Stimulated activated CD8-positive, alpha-beta memory T cell treated with anti-CD3 and anti-CD28 coated beads, Interleukin-7, amount 100 ng/mL, for 1 hour (primary cell): ENCODE data around the gene MAZ.
"Not testable (repeated sequence)": the region's sequence is repeated elsewhere in the genome, so short reads cannot be mapped to it uniquely, and the experiment has no call there.

Experiments
- DNase-seq, 2 donors: peaks; one replicate each; pipeline ENCODE4 v3.0.0-alpha.2; 2020; ENCODE audit warnings: low read depth in 2 of 2

MAZ gene

DNA sequence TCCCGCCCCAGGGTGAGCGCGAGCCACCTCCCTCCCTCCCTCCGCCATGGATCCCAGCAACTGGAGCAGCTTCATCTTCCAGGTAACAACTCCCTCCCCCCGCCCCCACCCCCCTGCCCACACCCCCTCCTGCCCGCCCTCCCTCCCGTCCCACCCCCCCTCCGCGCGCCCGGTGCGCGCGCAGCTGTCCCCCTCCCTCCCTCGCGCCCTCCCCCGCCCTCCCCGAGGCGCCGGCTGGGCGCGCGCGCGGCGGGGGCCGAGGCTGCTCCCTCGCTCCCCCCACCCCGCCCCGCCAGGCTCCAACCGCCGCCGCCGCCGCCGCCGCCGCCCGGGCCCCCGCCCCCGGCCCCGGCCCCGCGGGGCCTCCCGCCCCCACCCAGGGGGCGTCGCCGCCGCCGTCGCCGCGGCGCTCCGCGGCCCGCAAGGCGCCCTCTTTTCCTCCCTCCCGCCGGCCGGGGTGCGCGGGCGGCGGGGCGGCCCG is at the start of gene MAZ:
Gene MAZ (plus strand): TSS at position 431 of the 481 bp plus-strand sequence. CDS start 173 bp downstream, outside the sequence.
- DNase-seq: peak in 1 of 2 donors; percentile 51

DNA sequence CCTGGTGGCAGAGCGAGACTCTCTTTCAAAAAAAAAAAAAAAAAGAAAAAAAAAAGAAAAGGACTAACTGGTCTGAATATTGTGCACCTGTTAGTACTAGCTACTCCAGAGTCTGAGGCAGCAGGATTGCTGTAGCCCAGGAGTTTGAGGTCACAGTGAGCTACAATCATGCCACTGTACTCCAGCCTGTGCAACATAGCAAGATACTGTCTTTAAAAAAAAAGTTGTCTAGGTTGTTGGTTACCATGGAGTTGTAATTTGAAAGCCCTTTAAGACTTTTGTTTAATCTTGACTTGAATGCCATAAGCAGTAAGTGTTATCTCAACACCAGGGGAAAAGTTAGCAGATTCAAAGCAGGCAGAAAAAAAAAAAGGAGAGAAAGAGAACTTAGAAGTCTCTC is 49.7 kb upstream of the MAZ start:
- DNase-seq: no peak

DNA sequence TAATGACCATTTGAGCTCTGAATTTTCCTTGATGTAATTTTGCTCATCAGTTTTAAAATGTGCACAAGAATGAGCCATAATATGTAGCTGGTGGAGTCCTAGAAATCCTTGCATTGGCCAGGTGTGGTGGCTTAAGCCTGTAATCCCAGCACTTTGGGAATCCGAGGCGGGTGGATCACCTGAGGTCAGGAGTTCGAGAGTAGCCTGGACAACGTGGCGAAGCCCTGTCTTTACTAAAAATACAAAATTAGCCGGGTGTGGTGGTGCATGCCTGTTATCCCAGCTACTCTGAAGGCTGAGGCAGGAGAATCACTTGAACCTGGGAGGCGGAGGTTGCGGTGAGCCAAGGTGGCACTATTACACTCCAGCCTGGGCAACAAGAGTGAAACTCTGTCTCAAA is 49.2 kb upstream of the MAZ start:
- not testable (repeated sequence) for DNase-seq

DNA sequence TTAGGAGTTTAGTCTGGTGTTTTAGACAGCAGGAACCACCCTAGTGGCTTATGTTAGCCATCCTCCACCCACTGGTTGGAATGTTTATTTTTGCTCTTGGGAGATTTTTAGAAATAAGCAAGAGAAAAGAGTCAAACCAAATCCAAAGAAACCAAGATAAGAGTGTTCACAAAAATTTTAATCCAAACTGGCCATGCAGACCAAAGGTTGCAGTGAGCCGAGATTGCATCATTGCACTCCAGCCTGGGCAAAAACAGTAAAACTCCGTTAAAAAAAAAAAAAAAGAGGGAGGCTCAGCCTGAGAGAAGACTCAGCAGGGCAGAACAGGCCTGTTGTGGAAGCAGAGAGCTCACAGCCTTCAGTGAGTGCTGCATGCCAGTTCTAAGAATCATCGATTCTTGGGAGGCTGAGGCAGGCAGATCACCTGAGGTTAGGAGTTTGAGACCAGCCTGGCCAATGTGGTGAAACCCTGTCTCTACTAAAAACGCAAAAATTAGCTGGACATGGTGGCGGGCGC is 48.3 kb upstream of the MAZ start:
- no peak for DNase-seq

DNA sequence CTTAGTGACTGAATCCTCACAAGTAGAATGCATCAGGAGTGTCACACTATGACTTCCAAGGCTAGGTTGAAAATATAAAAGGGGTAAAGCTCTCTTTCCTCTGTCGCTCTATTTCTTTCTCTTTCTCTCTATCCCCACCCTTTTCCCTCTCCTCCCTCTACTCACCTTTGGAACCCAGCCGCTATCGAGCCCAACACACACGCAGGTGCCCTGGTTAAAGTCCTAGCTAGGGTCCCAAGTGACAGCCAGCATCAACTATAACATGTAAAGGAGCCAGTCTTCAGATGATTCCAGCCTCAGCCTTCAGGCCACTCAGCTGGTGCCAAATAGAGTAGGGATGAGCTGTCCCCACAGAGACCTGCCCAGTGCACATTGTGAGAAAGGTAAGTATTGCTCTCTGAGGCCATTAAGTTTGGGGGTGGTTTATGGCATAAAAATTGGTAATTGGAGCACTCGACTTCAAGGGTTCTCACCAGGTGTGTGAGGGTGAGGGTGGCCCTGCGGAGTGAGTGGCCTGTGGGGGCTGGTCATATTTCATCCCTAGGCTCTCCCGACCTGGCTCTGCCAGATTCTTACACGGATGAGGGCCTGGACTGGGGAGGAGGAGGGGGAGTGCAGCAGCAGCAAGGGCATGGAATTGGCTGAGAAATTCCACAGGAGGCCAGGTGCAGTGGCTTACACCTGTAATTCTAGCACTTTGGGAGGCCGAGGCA is 45.6 kb upstream of the MAZ start:
- no peak for DNase-seq

DNA sequence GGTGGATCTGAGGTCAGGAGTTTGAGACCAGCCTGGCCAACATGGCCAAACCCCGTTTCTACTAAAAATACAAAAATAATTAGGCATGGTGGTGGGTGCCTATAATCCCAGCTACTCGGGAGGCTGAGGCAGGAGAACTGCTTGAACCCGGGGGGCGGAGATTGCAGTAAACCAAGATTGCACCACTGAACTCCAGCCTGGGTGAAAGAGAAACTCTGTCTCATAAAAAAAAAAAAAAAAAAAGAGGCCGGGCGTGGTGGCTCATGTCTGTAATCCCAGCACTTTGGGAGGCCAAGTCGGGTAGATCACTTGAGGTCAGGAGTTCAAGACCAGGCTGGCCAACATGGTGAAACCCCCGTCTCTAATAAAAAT is 45.1 kb upstream of the MAZ start:
- DNase-seq: not testable (repeated sequence)

DNA sequence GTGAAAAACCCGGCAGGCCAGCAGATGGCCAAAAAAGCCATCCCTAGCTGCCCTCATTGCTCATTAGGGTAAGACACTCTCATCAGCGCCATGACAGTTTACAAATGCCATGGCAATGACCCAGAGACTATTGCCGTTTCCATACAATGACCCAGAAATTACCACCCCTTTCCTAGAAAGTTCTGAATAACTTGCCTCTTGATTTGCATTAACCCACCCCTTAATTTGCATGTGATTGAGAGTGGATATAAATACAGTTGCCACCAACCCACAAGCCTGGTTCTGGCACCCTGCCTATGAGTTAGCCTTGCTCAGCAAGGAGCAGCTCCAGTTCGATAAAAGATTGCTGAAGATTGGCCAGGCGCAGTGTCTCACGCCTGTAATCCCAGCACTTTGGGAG is 44.4 kb upstream of the MAZ start:
- no peak for DNase-seq

DNA sequence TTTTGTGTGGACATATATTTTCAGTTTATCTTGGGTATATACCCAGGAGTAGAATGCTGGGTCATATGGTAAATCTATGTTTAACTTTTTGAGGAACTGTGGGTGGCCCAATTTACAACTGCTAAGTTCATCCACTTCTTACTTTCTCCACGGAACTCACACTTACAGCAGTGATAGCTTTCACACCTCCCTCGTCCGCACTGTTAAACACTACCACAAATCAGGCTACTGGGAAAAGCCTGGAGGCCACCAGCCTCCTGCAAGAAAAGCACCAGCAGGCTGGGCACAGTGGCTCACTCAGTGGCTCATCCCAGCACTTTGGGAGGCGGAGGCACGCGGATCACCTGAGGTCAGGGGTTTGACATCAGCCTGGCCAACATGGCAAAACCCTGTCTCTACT is 43.0 kb upstream of the MAZ start:
- DNase-seq: no peak

DNA sequence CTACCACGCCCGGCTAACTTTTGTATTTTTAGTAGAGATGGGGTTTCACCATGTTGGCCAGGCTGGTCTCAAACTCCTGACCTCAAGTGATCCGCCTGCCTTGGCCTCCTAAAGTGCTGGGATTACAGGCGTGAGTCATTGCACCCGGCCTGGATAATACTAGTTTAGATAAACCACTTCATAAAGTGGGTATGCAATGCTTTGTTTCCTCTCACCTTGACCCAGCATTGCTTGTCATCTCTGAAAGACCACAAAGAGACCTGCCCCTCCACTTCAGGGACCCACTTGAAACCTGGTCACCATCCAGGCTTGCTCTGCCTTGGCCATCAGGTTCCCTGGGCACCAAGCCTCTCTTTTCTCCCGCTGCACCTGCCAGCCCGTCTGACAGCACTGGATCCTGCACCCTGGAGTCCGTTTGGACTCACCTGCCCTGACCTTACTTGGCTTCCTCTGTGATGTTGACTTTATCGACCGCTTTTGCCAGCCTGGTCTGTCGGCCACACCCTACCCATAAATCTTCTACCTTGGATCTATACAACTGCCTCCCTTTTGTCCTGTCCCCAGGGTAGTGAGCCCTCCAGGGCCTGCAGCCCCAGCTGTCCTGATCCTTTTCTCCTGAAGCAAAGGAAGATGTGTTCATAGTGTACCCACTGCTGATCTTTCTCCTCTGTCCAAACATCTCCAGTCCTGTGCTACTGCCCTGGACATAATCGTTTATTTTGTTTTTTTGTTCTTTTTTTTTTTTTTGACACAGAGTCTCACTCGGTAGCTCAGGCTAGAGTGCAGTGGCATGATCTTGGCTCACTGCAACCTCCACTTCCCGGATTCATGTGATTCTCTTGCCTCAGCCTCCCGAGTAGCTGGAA is 40.9 kb upstream of the MAZ start:
- DNase-seq: no peak

DNA sequence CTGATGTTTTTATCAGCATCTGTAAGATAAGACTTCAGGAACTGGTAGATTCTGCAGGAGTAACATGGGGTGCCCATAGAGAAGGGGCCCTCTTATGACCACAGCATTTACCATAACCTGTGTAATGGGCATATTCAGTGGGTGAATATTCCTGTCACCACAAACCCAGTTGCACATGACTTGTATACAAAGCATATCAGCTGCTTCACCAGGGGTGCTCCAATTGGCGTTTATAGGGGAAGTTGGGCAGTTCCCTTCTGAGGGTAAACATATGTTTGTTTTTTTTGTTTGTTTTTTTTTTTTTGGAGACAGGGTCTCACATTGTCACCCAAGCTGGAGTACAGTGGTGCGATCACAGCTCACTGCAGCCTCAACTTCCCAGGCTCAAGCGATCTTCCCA is 39.8 kb upstream of the MAZ start:
- no peak for DNase-seq

DNA sequence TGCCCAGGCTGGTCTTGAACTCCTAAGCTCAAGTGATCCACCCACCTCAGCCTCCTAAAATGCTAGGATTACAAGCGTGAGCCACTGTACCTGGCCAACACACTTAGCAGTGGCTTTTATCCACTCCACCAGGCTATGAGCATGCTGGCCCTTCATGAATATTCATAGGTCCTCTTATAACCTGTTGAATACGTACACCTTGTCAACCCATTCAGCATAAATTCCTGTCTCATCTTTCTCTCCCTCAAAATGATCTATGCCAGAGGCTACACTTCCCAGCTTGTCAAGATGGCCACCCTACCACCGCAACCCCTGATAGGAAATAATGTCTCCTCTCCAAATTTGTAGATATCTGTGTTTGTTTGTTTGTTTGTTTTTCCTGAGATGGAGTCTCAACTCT is 39.3 kb upstream of the MAZ start:
- DNase-seq: no peak

DNA sequence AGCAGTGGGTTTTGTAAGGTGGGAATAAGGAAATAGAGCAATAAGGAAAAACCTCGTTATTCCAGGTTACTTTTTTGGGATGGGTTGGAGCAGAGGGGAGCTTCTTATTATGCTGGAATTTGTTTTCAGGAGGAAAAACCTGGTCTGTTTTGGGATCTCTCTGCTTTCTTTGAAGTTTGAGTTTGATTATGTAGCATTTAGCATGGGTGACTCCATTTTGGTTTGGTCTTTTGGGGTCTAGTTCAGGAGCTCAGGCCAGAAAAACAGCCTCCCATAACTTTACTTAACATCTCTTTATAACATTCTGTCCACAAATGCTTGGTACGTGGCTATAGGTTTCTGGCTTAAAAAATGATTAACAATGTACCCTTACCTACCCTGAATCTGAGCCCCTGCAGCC is 36.8 kb upstream of the MAZ start:
- DNase-seq: no peak

DNA sequence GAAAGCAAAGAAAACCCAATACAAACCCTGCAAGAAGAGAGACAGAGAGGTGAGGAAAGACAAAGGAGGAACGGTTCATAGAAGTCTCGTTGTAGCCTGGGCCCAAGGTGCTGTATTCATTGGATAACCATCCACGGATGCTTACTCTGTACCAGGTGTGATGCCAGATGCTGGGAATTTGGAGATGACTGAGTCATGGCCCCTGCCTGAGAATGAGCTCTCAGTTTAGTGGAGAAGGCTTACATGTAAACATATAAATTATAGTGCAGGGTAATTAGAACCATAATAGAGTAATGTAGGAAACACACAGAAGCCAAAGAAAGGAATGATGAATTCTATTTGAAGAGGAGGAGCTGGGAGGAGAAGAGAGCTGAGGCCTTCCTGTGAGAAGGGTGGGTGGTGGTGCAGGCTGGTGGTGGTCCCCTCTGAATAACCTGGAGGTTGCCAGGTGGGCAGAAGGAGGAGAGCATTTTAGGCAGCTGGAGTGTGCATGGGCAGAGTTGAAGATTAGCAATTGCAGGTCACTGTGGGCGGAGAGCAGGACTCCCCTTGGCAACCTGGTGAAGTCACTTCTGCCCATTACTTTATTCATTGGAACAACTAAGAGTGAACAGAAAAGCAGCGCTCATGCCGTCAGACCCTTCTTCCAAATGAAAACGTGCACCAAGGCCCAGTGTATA is 35.9 kb upstream of the MAZ start:
- DNase-seq: no peak

DNA sequence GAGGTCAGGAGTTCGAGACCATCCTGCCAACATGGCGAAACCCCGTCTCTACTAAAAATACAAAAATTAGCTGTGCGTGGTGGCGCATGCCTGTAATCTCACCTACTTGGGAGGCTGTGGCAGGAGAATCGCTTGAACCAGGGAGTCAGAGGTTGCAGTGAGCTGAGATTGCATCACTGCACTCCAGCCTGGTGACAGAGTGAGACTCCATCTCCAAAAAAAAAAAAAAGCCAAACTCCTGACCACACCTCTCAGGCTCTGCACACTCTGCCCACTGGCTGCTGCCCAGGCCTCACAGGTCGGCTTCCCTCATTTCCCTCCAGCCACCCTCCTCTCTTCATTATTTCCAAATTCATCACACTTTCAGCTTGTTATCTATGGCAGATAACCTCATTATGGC is 34.0 kb upstream of the MAZ start:
- DNase-seq: not testable (repeated sequence)

DNA sequence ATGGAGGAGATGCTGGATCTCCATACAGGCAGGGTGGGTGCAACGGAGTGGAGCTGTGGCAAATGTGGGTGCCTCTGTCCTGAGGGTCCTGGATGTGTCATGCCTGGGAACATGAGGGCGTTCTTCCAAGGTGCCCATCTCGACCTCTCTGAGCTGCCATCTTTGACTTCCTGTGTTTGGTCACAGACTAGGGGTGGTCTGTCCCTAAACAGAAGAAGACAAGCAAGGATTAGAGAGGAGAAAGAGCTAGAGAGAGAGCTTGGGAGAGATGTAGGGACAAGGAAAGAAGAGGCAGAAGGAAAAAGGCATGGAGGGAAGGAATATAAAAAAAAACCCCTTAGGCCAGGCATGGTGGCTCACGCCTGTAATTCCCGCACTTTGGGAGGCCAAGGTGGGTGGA is 31.6 kb upstream of the MAZ start:
- DNase-seq: no peak

DNA sequence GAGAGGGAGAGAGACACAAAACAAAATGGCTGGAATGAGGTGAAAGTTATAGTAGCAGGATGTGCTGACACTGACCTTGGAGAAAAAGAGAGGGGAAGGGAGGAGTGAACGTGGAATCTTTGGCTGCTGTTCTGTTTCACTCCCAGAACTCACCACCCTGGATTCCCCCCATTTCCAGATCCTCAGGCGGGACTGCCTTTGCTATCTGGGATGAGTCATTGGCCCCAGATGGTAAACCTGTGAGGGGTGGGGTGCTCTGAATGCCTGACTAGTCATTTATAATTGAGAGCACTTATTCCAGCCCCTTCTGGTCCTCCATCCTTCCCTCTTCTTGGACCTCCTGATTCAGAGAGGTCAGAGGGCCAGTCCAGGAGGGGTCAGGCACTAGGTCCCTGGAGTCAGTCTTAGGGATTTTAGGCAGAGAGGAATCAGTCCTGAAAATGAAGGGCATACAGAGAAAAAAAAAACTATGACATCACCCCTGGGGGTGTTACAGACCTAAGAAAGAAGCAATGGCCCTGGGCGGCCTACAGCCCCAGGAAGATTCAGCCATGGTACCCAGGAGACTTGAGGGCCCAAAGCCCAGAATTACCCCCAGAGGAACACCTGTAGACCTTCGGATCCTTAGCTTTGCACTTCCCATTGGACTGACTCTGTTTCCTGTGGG is 30.5 kb upstream of the MAZ start:
- no peak for DNase-seq

DNA sequence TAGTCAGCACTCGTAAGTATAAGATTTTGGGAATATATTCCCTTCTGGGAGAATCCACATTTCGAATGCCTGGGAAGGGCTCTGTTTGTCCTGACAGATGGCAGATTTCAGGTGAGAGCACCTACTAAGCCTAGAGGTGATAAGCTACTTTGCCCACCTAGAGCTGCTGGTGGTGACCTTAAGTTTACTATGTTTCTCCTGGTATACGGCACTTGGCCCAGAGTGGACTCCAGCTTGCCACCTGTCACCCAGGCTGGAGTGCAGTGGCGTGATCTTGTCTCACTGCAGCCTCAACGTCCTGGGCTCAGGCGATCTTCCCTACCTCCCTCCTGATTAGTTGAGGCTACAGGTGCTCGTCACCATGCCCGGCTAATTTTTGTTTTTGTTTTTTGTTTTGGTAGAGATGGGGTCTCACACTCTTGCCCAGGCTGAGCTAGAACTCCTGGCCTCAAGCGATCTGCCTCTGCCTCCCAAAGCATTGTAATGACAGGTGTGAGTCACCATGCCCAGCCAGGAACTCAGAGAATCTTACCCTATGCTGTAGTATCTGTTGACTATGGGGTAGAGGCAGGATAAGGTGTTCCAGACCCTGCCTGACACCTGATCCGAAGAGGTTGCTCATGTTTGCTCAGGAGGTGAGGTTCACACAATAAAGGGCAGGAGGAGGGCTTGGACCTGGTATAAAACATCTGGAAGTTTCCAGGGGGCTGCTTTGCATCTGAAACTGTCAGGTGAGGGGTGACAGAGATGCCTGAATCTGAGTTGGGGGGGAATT is 28.6 kb upstream of the MAZ start, which contains the start of gene ZG16:
Gene ZG16 (plus strand): TSS at position 681 of the 775 bp plus-strand sequence. CDS start 1,011 bp downstream, outside the sequence.
- no peak for DNase-seq

DNA sequence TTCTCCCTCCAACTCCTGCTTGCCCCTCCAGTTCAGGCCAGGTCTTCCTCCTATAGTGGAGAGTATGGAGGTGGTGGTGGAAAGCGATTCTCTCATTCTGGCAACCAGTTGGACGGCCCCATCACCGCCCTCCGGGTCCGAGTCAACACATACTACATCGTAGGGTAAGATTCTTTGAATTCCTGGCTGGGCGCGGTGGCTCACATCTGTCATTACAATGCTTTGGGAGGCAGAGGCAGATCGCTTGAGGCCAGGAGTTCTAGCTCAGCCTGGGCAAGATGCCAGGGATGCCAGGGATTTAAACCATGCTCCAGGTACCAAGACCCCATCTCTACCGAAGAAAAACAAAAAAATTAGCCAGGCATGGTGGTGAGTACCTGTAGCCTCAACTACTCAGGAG is 26.9 kb upstream of the MAZ start:
- no peak for DNase-seq

DNA sequence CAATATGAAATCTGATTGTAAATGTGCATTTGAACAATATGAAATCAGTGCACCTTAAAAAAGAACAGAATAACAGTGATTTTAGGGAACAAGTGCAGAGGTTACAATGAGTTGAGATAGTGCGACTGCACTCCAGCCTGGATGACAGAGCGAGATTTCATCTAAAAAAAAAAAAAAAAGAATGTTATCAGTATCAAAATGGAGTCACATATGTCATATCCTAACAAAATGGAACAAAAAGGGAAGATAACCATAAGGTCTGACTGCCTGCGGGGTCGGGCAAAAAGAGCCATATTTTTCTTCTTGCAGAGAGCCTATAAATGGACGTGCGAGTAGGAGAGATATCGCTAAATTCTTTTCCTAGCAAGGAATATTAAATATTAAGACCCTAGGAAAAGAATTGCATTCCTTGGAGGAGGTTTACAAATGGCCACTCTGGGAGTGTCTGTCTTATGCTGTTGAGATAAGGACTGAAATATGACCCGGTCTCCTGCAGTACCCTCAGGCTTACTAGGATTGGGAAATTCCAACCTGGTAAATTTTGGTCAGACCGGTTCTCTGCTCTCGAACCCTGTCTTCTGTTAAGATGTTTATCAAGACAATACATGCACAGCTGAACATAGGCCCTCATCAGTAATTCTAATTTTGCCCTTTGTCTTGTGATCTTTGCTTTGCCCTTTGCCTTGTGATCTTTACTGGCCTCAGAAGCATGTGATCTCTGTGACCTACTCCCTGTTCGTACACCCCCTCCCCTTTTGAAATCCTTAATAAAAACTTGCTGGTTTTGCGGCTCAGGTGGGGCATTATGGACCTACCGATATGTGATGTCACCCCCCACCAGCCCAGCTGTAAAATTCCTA is 23.0 kb upstream of the MAZ start:
- not testable (repeated sequence) for DNase-seq

DNA sequence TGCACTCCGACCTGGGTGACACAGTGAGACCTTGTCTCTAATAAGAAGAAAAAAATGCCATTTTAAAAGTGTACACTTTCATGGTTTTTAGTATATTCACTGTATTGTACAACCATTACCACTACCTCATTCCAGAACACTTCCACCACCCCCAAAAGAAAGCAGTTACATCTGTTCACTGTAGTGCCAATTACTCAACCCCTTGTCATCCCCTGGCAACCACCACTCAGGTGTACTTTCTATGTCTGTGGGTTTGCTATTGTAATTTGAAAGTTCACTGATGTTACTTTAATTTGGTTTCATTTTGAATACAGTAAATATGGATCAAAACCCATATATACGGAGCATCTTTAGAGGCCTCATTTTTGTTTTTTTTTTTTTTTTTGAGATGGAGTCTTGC is 22.2 kb upstream of the MAZ start:
- DNase-seq: no peak
